ENCODE measurements around the gene UGT3A2. TPM values are rescaled to one million over a fixed set of nuclear protein-coding genes. Genes with fewer than 3 reads are reported as not detected.

The UGT3A2 gene
- total RNA-seq, 1 donor from 2014 or later, result not detected

DNA sequence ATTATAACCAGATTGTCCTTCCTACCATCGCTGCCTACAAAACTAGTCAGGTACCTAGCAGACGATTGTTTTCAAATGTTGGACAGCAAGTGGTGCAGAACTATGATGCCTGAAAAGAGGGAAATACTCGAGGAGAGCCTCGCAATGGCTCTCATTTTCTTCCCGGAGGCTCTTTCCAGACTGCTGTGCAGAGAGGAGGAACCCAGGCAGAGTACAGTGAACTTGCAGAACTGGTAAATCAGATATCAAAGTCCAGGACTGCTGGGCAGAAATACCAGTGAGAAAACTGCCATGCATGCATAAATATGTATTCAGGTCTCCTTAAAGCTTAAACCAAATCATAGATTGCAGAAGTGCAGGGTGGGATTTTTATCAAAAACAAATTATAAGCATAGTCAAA lies 49.1 kb downstream of the UGT3A2 start:
- intact Hi-C loops (cut with DNase I), result no loop called here
- no peak for DNase-seq (ENCODE audit: low spot score)

DNA sequence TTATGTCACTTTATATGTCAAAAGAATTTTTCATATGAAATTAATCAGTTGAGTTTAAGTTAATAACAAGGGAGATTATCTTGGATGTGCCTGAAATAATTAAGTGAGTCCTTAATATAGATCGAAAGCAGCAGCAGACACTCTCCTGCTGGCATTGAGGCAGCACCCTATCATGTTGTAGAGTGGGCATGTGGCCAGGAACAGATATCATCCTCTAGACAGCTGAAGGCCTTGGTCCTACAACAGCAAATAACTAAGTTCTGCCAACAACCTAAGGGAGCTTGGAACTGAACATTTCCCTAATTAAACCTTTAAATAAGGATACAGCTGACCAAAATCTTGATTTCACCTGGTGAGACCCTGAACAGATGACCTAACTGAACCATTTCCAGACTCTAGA lies 49.7 kb downstream of the UGT3A2 start:
- no peak for DNase-seq (ENCODE audit: low spot score)
- intact Hi-C loops (cut with DNase I), result no loop called here

DNA sequence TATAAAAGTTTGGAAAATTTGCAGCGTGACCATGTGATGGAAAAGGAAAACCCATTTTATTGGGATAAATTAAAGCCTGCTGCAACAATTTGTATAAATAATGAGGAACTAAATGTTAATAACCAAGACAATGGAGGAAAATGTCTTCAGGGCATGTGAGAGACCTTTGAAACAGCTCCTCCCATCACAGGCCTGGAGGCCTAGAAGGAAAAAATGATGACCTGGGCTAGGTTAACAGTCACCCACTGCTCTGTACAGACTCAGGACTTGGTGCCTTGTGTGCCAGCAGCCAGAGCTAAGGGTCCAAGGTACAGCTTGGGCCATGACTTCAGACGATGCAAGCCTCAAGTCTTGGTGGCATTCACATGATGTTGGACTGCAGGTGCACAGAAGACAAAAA lies 53.5 kb downstream of the UGT3A2 start:
- intact Hi-C loops (cut with DNase I), result no loop called here
- DNase-seq (ENCODE audit: low spot score), result no peak

DNA sequence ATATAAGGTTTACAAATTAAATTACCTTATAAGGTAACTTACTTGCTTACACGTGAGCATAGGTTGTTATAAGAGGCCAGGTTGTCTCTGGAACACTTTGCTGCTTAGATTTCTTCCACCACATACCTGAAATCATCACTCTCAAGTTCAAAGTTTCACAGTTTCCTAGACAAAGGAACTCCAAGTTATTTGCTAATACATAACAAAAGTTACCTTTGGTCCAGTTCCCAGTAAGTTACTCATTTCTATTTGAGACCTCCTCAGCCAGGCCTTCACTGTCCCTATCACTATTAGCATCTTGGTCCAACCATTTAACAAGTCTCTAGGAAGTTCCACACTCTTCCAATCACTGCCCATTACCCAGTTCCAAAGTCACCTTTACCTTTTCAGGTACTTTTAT lies 57.0 kb downstream of the UGT3A2 start:
- no peak for DNase-seq (ENCODE audit: low spot score)

DNA sequence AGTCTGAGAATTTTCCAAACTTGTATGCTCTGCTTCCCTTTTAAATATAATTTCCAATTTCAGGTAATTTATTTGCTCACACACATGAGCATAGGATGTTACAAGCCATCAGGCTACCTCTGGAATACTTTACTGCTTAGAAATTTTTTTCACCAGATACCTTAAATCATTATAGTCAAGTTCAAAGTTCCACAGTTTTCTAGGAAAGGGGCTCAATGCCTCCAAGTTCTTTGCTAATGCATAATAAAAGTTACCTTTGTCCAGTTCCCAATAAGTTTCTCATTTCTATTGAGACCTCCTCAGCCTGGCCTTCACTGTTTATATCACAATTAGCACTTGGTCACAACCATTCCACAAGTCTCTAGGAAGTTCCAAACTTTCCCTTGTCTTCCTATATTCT lies 59.3 kb downstream of the UGT3A2 start:
- intact Hi-C loops (cut with DNase I), result no loop called here

More for the DNA sequence above, 57.0 kb downstream of the UGT3A2 start:
- intact Hi-C loops (cut with DNase I), result no loop called here

DNA sequence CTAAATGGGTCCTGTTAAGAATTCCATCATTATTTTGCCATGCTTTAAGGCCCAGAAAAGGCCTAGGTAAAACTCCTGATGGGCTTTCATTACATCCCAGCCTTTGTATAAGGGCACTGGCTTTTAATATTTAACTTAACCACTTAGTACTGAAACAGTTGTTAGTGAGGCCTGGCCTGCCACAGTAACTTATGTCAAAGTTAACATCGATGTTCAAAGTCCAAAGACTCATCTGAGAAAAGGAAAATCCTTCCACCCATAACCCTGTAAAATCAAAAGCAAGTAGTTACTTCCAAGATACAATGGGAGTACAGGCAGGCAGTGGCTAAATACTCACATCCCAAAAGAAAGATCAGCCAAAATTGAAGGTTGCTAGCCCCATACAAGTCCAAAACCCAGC lies 60.5 kb downstream of the UGT3A2 start:
- intact Hi-C loops (cut with DNase I), result no loop called here
- DNase-seq (ENCODE audit: low spot score), result no peak

More for the DNA sequence above, 59.3 kb downstream of the UGT3A2 start:
- DNase-seq (ENCODE audit: low spot score), result no peak

DNA sequence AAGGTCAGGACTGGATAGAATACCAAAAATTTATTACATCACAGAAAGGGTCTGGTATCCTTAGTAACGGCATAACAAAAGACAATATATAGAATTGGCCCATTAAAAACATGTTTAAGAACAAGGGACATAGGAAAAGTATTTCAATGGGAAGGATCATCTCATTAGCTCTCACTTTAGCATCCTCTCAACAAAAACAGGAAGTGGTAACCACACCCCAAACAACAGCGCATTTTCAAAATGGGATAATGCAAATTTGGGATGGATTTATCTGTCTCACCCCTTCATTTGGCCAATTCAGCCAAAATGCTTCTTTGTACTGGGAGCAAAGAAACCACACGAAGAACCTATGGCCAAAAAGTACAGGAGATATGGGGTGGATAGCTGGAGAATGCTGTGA lies 65.7 kb downstream of the UGT3A2 start:
- intact Hi-C loops (cut with DNase I), result no loop called here
- no peak for DNase-seq (ENCODE audit: low spot score)

DNA sequence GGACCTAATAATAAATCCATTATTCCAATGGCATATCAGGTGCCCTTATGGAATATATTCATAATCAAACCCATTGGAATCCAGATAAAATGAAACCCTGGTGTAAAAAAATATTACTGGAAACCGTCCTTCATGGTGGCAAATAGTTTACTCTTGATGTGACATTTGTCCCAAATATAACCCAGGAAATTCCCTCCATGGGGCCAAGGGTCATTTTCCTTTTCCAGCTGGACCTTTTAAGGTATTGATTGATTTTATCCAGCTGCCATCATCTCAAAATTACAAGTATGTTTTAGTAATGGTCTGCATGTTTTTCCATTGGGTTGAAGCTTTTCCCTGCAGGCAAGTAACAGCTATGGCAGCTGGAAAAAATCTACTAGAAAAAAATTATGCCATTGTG lies 67.1 kb downstream of the UGT3A2 start:
- no peak for DNase-seq (ENCODE audit: low spot score)
- intact Hi-C loops (cut with DNase I), result no loop called here

DNA sequence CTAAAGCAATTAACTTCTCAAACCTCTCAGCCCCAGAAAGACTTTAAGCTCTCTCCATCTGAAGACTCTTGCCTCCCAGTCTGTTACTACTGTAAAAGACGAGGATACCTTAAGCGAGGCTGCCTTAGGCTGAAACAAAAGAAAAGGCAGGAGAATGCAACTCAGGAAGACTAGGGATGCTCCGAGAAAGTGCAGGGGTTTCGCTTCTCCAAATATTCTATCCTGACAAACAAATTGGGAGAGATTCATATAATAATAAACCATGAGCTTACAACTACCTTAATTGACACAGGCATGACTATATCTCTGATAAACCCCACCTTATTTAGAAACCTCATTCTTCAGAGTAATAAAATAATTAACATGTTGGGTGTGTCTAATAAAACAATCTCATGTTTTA lies 70.6 kb downstream of the UGT3A2 start:
- intact Hi-C loops (cut with DNase I), result no loop called here
- no peak for DNase-seq (ENCODE audit: low spot score)

DNA sequence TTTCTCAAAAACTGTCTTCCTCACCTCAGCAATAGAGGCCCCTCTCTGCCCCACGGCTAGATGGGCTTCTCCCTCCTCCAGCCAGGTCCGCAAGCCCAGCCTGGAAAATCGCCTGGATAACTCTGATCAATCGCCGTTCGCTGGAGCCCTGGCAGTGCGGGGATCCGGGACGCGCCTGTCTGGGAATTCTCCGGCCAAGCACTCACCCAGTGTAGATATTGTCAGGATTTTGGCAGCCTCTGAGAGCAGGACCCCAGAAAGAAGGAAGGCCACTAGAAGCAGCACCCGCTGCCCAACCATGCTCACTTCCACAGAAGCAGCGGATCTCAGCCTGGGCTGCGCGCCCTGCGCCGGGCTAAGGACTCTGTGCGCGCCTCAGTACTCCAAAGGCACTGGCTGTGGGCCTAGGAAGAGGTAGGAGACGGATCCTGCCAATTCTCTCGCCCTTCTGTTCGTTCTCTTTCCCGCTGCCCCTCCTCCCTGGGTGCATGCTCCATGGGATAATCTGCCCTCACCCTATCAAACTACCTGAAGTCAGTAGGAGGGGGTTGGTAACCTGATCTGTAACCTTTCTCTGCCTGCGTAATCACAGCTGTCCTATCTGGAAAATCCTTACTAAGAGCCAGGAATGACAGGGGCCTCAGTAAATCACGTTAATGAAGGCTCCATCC lies 75.6 kb downstream of the UGT3A2 start, which contains the start of gene UGT3A1:
UGT3A1 (minus strand) TSS at position 450 of the 671 bp plus-strand sequence; CDS start at position 300, 150 bp downstream.
- intact Hi-C loops (cut with DNase I), result no loop called here
- DNase-seq (ENCODE audit: low spot score), result no peak

DNA sequence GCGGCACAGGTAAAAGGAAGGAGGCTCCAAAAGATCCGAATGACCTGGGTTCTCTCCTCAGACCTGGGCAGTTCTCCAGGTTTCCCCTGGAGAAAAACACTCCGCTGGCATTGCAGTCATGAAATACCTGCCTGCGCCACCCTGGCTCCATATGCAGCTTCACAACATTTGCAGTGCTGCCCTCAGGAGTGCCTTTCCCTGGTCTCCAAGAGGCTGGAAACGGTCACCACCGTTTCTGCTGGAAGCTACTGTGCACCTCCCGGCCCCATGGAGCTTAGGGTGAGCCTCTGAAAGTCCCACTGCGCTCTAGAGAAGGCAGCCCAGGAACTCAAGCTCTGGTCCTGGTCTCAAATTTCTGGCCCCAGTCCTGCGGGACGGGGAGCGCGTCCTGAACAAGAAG lies 76.2 kb downstream of the UGT3A2 start:
- intact Hi-C loops (cut with DNase I), result no loop called here
- DNase-seq (ENCODE audit: low spot score), result no peak

DNA sequence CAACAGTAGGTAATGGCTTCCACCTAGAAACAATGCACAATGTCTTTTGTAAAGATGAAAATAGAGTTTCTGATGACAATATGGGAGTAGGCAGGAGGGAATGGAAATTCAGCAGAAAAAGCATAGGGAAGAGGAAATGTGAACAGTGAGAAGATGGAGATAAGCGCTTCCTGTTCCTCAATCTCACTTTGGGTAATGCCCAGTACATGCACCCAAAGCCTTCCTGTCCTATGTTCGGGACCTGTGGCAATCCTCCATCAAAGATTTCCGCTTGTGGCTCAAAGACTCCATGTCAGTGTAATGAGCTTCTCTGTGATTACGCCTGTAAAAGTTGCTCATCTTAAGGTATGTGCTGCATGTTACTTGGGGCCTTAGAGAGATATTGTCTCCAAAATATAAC lies 78.2 kb downstream of the UGT3A2 start:
- intact Hi-C loops (cut with DNase I), result no loop called here
- DNase-seq (ENCODE audit: low spot score), result no peak

DNA sequence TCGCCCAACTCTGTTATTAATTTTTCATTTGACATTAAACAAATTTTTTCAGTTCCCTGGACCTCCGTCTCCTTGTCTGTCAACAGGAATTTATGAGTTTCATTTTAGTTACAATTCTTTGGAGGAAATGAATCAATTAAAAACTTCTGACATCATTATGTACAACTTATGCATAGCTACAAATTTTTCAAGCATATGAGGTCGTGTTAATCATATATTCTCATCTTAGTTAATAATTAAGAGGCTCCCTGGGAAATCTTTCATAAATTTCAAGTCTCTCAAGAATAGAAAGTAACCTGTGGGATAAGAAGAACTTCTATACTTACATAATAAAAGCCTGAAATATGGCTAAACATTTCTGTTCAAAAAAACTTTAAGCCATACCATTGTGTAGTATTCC lies 78.9 kb downstream of the UGT3A2 start:
- intact Hi-C loops (cut with DNase I), result no loop called here
- DNase-seq (ENCODE audit: low spot score), result no peak

Other genes with a start within 250 kb of the UGT3A2 start
- 0.92 TPM for gene IL7R, start 210.0 kb downstream of the UGT3A2 start, total RNA-seq
- gene CAPSL, start 128.3 kb downstream of the UGT3A2 start, total RNA-seq, result not detected
- gene UGT3A1, start 75.5 kb downstream of the UGT3A2 start, total RNA-seq, result not detected
- 11.7 TPM for gene LMBRD2, start 85.0 kb upstream of the UGT3A2 start, total RNA-seq
- gene SKP2, start 85.2 kb upstream of the UGT3A2 start, total RNA-seq, result 3.7 TPM
- 34.6 TPM for gene NADK2, start 175.0 kb upstream of the UGT3A2 start, total RNA-seq
- 0.51 TPM for gene RANBP3L, start 235.0 kb upstream of the UGT3A2 start, total RNA-seq